ENCODE data around the gene SV2C.

DNA sequence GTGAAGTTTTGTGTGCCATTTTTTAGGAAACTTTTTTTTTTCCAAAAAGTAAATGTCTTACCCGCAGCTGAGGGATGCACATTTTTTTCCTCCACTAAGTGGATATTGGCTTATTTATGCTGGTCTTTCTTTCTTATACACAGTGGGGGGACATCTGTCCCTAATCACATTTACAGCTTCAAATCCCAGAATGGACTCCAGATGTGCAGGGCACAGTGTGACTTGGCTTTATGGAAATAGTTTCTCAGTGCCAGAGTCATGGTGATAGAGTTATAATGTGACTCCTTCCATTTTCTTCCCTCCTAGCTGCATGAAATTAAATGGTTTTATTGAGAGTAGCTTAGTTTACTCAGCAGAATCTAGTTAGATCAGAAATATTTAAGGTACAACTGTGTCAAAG, 66.5 kb downstream of the SV2C start:
- TF ChIP-seq SP1 (IDR thresholded peaks at IDR 0.05) = no peak
- TF ChIP-seq SUZ12 (IDR thresholded peaks at IDR 0.05) = no peak
- TF ChIP-seq NFRKB (IDR thresholded peaks at IDR 0.05) = no peak
- no peak for TF ChIP-seq FOXM1 (IDR thresholded peaks at IDR 0.05; ENCODE audit: borderline replicate concordance)
- TF ChIP-seq BHLHE40 (IDR thresholded peaks at IDR 0.05; ENCODE audit: borderline replicate concordance) = no peak
- TF ChIP-seq FOXK2 (IDR thresholded peaks at IDR 0.05) = no peak
- TF ChIP-seq L3MBTL2 (conservative IDR thresholded peaks at IDR 0.05) = no peak
- no peak for TF ChIP-seq ARNT (IDR thresholded peaks at IDR 0.05)
- TF ChIP-seq TARDBP (IDR thresholded peaks at IDR 0.05) = no peak
- no peak for TF ChIP-seq ELF4 (IDR thresholded peaks at IDR 0.05)
- TF ChIP-seq CTBP1 (IDR thresholded peaks at IDR 0.05; ENCODE audit: borderline replicate concordance) = no peak
- TF ChIP-seq LEF1 (IDR thresholded peaks at IDR 0.05; ENCODE audit: borderline replicate concordance) = no peak
- TF ChIP-seq, protein P1, sequence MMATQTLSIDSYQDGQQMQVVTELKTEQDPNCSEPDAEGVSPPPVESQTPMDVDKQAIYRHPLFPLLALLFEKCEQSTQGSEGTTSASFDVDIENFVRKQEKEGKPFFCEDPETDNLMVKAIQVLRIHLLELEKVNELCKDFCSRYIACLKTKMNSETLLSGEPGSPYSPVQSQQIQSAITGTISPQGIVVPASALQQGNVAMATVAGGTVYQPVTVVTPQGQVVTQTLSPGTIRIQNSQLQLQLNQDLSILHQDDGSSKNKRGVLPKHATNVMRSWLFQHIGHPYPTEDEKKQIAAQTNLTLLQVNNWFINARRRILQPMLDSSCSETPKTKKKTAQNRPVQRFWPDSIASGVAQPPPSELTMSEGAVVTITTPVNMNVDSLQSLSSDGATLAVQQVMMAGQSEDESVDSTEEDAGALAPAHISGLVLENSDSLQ (IDR thresholded peaks at IDR 0.05) = no peak

Measured in HEK293T (cell line).